ENCODE measurements around the gene PLEKHG2.
A peak's percentile ranks its signal among the peaks of the same experiment; 100 is the strongest.

DNA sequence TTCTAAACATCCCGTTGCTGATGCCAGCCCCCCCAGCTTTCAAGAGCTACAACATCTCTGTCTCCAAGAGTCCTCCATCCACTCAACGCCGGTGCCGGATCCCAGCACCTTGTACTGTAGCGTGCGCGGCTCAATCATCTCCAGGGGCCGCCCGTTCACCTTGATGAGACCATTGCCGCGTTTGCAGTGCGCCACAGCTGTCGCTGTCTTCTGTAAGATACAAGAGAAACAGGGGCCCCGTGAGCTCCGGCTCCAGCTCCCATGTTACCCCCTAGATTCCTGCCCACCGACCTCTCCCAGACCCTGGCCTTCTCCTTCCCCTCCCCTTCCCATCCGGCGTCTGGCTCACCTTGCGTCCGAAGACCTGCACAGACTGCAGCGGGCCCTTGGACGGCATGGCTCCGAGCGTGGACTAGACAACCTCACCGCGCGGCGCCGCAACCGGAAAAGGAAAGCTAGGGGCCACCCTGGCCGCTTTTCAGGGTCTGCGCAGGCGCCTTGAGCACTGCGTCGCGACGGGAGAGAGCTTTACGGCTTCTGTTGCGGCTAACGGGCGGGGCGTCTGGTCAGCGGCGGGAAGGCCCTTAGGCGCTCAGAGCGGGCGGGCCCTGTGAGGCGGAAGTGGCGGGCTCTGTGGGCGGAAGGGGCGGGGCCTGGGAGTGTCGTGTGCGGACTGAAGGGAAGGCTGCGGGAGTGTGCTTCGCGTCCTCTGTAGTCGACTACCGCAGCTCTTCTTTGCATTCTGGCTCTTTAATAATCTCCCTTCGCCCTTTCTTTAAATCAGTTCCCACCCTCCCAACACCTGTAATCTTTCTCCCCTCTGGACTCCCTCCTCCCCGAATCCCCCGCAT, 23.3 kb downstream of the PLEKHG2 start, which contains the start of gene RPS16:
- TF ChIP-seq, protein P1, sequence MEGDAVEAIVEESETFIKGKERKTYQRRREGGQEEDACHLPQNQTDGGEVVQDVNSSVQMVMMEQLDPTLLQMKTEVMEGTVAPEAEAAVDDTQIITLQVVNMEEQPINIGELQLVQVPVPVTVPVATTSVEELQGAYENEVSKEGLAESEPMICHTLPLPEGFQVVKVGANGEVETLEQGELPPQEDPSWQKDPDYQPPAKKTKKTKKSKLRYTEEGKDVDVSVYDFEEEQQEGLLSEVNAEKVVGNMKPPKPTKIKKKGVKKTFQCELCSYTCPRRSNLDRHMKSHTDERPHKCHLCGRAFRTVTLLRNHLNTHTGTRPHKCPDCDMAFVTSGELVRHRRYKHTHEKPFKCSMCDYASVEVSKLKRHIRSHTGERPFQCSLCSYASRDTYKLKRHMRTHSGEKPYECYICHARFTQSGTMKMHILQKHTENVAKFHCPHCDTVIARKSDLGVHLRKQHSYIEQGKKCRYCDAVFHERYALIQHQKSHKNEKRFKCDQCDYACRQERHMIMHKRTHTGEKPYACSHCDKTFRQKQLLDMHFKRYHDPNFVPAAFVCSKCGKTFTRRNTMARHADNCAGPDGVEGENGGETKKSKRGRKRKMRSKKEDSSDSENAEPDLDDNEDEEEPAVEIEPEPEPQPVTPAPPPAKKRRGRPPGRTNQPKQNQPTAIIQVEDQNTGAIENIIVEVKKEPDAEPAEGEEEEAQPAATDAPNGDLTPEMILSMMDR (IDR thresholded peaks at IDR 0.05), result peak in 2 of 3 experiments; percentile 10 to 35
- TF ChIP-seq EP300 (IDR thresholded peaks at IDR 0.05), result no peak

All from esophagus muscularis mucosa (tissue), 3 donors.